Gastrocnemius medialis (tissue), 4 donors: ENCODE data around the gene OR51G2. TPM values are rescaled to one million over a fixed set of nuclear protein-coding genes. Genes with fewer than 3 reads are reported as not detected.

Experiments
- ATAC-seq, 2 donors: fragments of 150-250 bp; one replicate each; pipeline ENCODE4 v1.9.1; 2016
- DNase-seq, 2 donors: peaks; one replicate each; pipeline ENCODE4 v3.0.0-alpha.2; 2019
- H3K27ac ChIP-seq, 4 donors: fragments of 200-600 bp; sonication (generic); 1 replicate in 1 of 4; 2 replicates in 3 of 4; pipeline ENCODE4 v1.5.1; 2016 to 2018; ENCODE audit warnings: mild to moderate bottlenecking in 2 of 4, moderate library complexity in 1 of 4
- H3K27me3 ChIP-seq, 3 donors: fragments of 200-600 bp; sonication (generic) in 2 of 3; 1 replicate in 1 of 3; 2 replicates in 2 of 3; pipeline versions ENCODE4 v1.5.1 to v1.6.0; 2016 to 2019; ENCODE audit warnings: mild to moderate bottlenecking in 1 of 3, moderate library complexity in 1 of 3
- H3K36me3 ChIP-seq, 2 donors: fragments of 200-600 bp; sonication (generic) in 1 of 2; one replicate each; pipeline ENCODE4 v1.5.1; 2017 to 2018
- H3K4me1 ChIP-seq, 2 donors: fragments of 200-600 bp; sonication (generic) in 1 of 2; one replicate each; pipeline ENCODE4 v1.5.1; 2016 to 2017; ENCODE audit warnings: mild to moderate bottlenecking in 2 of 2
- H3K4me3 ChIP-seq, 4 donors: fragments of 200-600 bp; sonication (generic) in 3 of 4; 1 replicate in 1 of 4; 2 replicates in 3 of 4; pipeline ENCODE4 v1.5.1; 2016 to 2019; ENCODE audit warnings: mild to moderate bottlenecking in 2 of 4
- H3K9me3 ChIP-seq, 3 donors: fragments of 200-600 bp; sonication (generic) in 2 of 3; 1 replicate in 1 of 3; 2 replicates in 2 of 3; pipeline ENCODE4 v1.5.1; 2016 to 2019
- POLR2A ChIP-seq, 2 donors: fragments of 450-650 bp; IDR thresholded peaks; one replicate each; pipeline ENCODE4 v1.6.1; 2017; ENCODE audit warnings: antibody characterized with exemption in 2 of 2, mild to moderate bottlenecking in 2 of 2, moderate library complexity in 2 of 2
- in situ Hi-C, 4 donors: fragments of 200-750 bp; cut with MboI; loops; one replicate each; pipeline versions ENCODE4 v1.15.0 to v1.8.0; 2017; ENCODE audit warnings: low sequenced_read_pairs in 4 of 4
- intact Hi-C: fragments of 100-400 bp; cut with DNase I; formaldehyde crosslinking; loops from one replicate; pipeline ENCODE4 v1.15.1; 2023; ENCODE audit warnings: low total_unique reads
- total RNA-seq, 4 donors: library from RNA; depleted of rRNA; stranded (reverse); fragments of >200 nt; gene quantifications; one replicate each; pipeline versions ENCODE4 v1.1.0 to v1.2.3, GENCODE V29; 2016
- TF ChIP-seq, protein P1 (sequence below), 5 experiments: fragments of 450-650 bp in 3 of 5; fragments of 200-600 bp in 2 of 5; sonication (generic) in 2 of 5; IDR thresholded peaks in 4 of 5; conservative IDR thresholded peaks in 1 of 5; 1 replicate in 4 of 5; 2 replicates in 1 of 5; pipeline ENCODE4 v1.5.1; 2016 to 2019; ENCODE audit warnings: antibody characterized with exemption in 5 of 5, mild to moderate bottlenecking in 3 of 5, moderate library complexity in 3 of 5

The OR51G2 gene
- total RNA-seq, 4 donors from 2014 or later = not detected

GRCh38 chr11:4947505-4947904, 28.4 kb upstream of the OR51G2 start, which contains the start of gene OR51A4:
Gene OR51A4 (minus strand): TSS chr11:4947605. CDS start chr11:4947100, 505 bp downstream.
- no peak within 1 kb of the TSS for H3K27ac ChIP-seq
- ATAC-seq = no peak
- H3K9me3 ChIP-seq = no peaks in the 10 kb centered on the region
- H3K4me1 ChIP-seq = no peaks in the 10 kb centered on the region
- no peak within 1 kb of the TSS for H3K4me3 ChIP-seq
- in situ Hi-C loops (no loop called here), intact Hi-C loops (no loop called here)
- H3K27me3 ChIP-seq = no peaks in the 10 kb centered on the region
- no peak for TF ChIP-seq POLR2A (IDR thresholded peaks at IDR 0.05)
- TF ChIP-seq, protein P1, sequence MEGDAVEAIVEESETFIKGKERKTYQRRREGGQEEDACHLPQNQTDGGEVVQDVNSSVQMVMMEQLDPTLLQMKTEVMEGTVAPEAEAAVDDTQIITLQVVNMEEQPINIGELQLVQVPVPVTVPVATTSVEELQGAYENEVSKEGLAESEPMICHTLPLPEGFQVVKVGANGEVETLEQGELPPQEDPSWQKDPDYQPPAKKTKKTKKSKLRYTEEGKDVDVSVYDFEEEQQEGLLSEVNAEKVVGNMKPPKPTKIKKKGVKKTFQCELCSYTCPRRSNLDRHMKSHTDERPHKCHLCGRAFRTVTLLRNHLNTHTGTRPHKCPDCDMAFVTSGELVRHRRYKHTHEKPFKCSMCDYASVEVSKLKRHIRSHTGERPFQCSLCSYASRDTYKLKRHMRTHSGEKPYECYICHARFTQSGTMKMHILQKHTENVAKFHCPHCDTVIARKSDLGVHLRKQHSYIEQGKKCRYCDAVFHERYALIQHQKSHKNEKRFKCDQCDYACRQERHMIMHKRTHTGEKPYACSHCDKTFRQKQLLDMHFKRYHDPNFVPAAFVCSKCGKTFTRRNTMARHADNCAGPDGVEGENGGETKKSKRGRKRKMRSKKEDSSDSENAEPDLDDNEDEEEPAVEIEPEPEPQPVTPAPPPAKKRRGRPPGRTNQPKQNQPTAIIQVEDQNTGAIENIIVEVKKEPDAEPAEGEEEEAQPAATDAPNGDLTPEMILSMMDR (IDR thresholded peaks at IDR 0.05 in 4 of 5, conservative IDR thresholded peaks at IDR 0.05 in 1 of 5) = no peak
- no peak for DNase-seq
- H3K36me3 ChIP-seq = no peaks in the 10 kb centered on the region

DNA sequence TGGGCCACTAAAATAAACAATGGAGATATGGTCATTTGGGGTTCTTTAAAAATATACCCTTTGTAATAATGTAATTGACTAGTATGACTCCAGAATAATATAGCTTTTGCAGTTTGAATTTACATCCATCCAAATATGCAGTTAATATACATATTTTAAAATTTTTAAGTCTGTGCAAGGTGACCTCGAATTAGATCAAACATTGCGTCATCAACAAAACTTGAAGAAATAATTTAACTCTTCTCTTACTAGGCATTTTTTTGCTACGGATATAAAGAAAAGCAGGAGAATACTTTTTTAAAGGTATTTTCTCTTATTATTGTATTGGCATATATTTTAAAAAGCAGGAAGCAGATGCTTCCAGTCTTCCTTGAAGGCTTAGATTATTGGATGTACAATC, 17.6 kb upstream of the OR51G2 start:
- intact Hi-C loops = no loop called here
- Histone ChIP-seq H3K4me1 (no peaks in the 10 kb centered on the region), H3K27ac (no peak overlapping the region), H3K36me3 (no peaks in the 10 kb centered on the region), H3K27me3 (no peaks in the 10 kb centered on the region), H3K9me3 (no peaks in the 10 kb centered on the region), H3K4me3 (no peak overlapping the region)
- TF ChIP-seq, protein P1 (IDR thresholded peaks at IDR 0.05 in 4 of 5, conservative IDR thresholded peaks at IDR 0.05 in 1 of 5) = no peak
- no peak for TF ChIP-seq POLR2A (IDR thresholded peaks at IDR 0.05)
- DNase-seq = no peak
- ATAC-seq = no peak
- in situ Hi-C loops = no loop called here

- intact Hi-C loops (no loop called here), in situ Hi-C loops (no loop called here)
- H3K9me3 ChIP-seq = no peaks in the 10 kb centered on the region
- H3K4me1 ChIP-seq = no peaks in the 10 kb centered on the region
- TF ChIP-seq, protein P1 (IDR thresholded peaks at IDR 0.05 in 4 of 5, conservative IDR thresholded peaks at IDR 0.05 in 1 of 5) = no peak
- TF ChIP-seq POLR2A (IDR thresholded peaks at IDR 0.05) = no peak
- DNase-seq (no peak), ATAC-seq (no peak)
- H3K27ac ChIP-seq = no peak overlapping the region
- no peak overlapping the region for H3K4me3 ChIP-seq
- H3K36me3 ChIP-seq = no peaks in the 10 kb centered on the region
- H3K27me3 ChIP-seq = no peaks in the 10 kb centered on the region
These were observed 13.6 kb upstream of the OR51G2 start for GRCh38 chr11:4932751-4933150.

GRCh38 chr11:4926608-4927007, 7.5 kb upstream of the OR51G2 start:
- Histone ChIP-seq H3K27ac (no peak overlapping the region), H3K36me3 (no peaks in the 10 kb centered on the region), H3K27me3 (no peaks in the 10 kb centered on the region), H3K9me3 (no peaks in the 10 kb centered on the region), H3K4me1 (no peaks in the 10 kb centered on the region), H3K4me3 (no peak overlapping the region)
- ATAC-seq (no peak), DNase-seq (no peak)
- no peak for TF ChIP-seq POLR2A (IDR thresholded peaks at IDR 0.05)
- TF ChIP-seq, protein P1 (IDR thresholded peaks at IDR 0.05 in 4 of 5, conservative IDR thresholded peaks at IDR 0.05 in 1 of 5) = no peak
- intact Hi-C loops (no loop called here), in situ Hi-C loops (no loop called here)

DNA sequence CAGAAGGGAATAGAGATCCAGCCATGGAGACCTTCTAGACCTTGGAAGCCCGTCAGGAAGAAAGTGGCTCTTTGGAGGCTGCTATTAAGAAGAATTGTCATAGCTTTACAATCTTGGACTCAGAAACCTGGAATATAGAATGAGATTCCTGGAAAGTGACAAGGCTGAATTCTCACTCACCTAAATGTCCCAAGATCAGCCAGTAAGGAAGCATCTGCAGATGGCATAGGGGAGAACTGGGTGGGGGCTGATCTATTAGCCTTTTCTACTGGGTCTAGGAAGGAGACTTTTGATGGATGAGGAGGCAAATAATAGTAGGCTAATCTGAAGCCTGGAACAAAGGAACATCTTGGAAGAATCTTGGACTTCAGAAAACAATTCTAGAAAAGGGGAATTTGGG, 5.1 kb upstream of the OR51G2 start, which contains the start of gene OR51G1:
OR51G1 (minus strand) TSS at position 101 of the 400 bp plus-strand sequence; CDS start at position 101, 0 bp downstream.
- Histone ChIP-seq H3K4me3 (no peak within 1 kb of the TSS), H3K9me3 (no peaks in the 10 kb centered on the region), H3K36me3 (no peaks in the 10 kb centered on the region), H3K4me1 (no peaks in the 10 kb centered on the region), H3K27me3 (no peaks in the 10 kb centered on the region), H3K27ac (no peak within 1 kb of the TSS)
- no peak for DNase-seq
- intact Hi-C loops = no loop called here
- no peak for ATAC-seq
- TF ChIP-seq, protein P1 (IDR thresholded peaks at IDR 0.05 in 4 of 5, conservative IDR thresholded peaks at IDR 0.05 in 1 of 5) = no peak
- TF ChIP-seq POLR2A (IDR thresholded peaks at IDR 0.05) = no peak
- in situ Hi-C loops = no loop called here
